ENCODE data around the gene ZMYM1.

GRCh38 chr1:35043498-35043897, 35.7 kb upstream of the ZMYM1 start:
- TF ChIP-seq CTCF (IDR thresholded peaks at IDR 0.05) (no peak), POLR2A (IDR thresholded peaks at IDR 0.05) (no peak), EP300 (IDR thresholded peaks at IDR 0.05) (no peak)

Measured in upper lobe of left lung (tissue), 4 donors.